Choroid plexus epithelial cell (primary cell): ENCODE results near the gene TCERG1L.

Source experiments
- DNase-seq: peaks from one replicate; pipeline ENCODE4 v3.0.0-alpha.2; 2010; ENCODE audit warnings: low read depth
- H3K4me3 ChIP-seq: 2 replicates; pipeline ENCODE4 v1.5.1; 2011; ENCODE audit warnings: low read depth, mild to moderate bottlenecking, control low read depth, low read length, moderate library complexity
- CTCF ChIP-seq: conservative IDR thresholded peaks from 2 replicates; pipeline ENCODE4 v1.5.1; 2011; ENCODE audit warnings: low read depth, mild to moderate bottlenecking, control low read depth, inconsistent platforms, low read length, moderate library complexity

TCERG1L gene

GRCh38 chr10:131072651-131073468 lies 238.7 kb downstream of the TCERG1L start:
- H3K4me3 ChIP-seq: no peak overlapping the region
- no peak for TF ChIP-seq CTCF
- no peak for DNase-seq

DNA sequence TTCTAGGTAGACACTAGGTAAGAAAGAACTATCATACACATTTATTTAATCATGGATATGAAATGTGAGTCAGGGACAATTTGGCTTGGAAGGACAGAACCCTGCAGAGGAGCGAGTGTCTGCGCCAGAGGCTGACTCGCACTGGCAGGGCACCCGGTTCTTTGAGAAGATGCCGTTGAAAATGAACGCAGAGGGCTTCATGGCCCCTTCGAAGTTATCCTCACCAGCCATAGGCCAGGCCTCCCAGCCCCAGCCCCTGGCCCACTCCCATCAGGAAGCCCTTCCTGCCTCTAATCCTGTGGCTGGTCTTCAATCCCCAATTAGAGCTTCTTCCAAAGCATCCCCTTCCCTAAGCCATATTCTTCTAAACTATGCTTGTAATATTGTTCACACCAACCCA lies 239.8 kb downstream of the TCERG1L start:
- no peak for DNase-seq
- no peak overlapping the region for H3K4me3 ChIP-seq
- no peak for TF ChIP-seq CTCF

DNA sequence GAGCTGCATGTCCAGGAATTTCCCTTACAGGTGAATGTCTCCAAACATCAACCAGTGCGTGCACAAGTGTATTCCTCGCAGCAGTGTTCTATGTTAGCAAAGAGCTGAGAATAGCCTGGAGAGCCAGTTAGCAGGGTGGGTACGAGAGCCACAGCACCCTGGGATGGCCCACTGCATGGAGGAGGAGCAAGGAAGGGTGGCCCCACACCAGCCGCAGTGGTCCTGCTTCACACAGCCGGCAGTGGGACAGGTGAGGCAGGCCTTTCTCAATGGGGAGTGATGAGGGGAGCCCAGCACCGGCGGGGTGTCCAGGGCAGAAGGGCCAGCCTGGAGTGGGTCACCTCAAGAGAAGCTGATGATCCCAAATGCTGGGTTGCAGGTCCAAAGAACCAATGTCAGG lies 240.7 kb downstream of the TCERG1L start:
- no peak for DNase-seq
- no peak for TF ChIP-seq CTCF
- H3K4me3 ChIP-seq: no peak overlapping the region

DNA sequence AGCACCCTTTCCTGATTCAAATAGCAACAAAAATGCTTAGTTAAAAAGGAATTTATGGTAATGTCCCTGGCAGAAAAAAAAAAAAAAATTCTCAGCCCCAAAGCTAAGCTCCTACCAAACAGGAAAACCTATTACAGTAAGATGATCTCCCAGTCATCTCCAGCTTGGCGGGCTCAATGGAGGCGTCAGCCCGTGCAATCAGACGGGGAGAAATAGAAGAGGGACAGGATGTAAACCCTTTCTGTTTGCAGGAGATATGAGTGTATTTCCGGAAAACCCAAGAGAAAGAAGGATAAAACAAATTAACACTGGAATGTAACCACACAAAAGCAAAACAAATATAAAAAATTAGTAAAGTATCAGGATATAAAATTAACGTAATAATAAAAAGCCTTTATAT lies 242.8 kb downstream of the TCERG1L start:
- H3K4me3 ChIP-seq: no peak overlapping the region
- TF ChIP-seq CTCF: no peak
- DNase-seq: no peak

DNA sequence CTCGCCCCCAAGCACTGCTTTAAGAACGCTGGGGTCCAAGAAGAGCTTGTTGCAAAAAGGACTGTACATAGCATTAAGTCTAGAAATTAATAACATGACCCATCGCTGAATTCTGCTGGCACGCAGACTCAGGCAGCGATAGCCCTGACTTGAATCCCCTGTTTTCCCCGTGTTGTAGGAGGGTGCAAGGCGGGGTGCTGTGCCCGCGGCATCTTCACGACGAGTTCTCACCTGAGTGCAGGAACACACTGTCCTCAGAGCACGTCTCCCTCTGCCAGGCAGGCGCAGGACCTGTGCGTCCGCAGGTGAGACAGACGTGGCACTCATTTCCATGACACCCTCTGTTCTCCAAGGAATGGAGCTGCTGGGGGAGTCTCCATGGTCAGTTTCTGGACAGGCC lies 243.2 kb downstream of the TCERG1L start:
- TF ChIP-seq CTCF: no peak
- H3K4me3 ChIP-seq: no peak overlapping the region

GRCh38 chr10:131067690-131068089 lies 243.8 kb downstream of the TCERG1L start:
- DNase-seq: no peak
- no peak overlapping the region for H3K4me3 ChIP-seq
- TF ChIP-seq CTCF: no peak

More for the DNA sequence above, 243.2 kb downstream of the TCERG1L start:
- no peak for DNase-seq
